Measurements from ENCODE around the gene COL24A1.

DNA sequence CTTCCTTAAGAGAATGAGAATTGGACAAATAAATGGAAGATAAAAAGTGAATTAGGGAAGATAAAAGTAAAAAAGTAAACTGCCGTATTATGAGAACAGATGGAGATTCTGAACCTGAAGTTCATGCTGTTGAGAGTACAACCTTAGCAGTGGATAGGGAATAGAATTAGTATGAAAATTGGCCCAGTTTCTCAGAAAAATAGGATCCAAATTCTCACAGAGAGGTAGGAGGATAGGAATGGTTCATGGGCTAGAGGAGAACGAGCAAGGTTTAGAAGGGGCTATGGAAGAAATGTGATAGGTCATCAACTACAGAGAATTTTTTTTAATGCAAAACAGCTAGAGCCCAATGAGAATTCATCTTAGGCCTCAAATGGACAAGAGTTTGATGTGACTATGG, 42.3 kb downstream of the COL24A1 start:
- TF ChIP-seq, protein P1, sequence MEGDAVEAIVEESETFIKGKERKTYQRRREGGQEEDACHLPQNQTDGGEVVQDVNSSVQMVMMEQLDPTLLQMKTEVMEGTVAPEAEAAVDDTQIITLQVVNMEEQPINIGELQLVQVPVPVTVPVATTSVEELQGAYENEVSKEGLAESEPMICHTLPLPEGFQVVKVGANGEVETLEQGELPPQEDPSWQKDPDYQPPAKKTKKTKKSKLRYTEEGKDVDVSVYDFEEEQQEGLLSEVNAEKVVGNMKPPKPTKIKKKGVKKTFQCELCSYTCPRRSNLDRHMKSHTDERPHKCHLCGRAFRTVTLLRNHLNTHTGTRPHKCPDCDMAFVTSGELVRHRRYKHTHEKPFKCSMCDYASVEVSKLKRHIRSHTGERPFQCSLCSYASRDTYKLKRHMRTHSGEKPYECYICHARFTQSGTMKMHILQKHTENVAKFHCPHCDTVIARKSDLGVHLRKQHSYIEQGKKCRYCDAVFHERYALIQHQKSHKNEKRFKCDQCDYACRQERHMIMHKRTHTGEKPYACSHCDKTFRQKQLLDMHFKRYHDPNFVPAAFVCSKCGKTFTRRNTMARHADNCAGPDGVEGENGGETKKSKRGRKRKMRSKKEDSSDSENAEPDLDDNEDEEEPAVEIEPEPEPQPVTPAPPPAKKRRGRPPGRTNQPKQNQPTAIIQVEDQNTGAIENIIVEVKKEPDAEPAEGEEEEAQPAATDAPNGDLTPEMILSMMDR (IDR thresholded peaks at IDR 0.05; ENCODE audit: low read length) = no peak
- TF ChIP-seq EZH2 (IDR thresholded peaks at IDR 0.05; ENCODE audit: borderline replicate concordance, low read length) = no peak

Data from OCI-LY1 (cell line).